Tibial nerve (tissue), 4 donors: ENCODE data around the gene ZFP90. TPM values are rescaled to one million over a fixed set of nuclear protein-coding genes. Genes with fewer than 3 reads are reported as not detected.

Experiments used
- DNase-seq, 2 donors: peaks; one replicate each; pipeline ENCODE4 v3.0.0-alpha.2; 2019; ENCODE audit warnings: low spot score in 2 of 2
- H3K27ac ChIP-seq, 4 donors: fragments of 200-600 bp; sonication (generic) in 3 of 4; one replicate each; pipeline ENCODE4 v1.5.1; 2017 to 2019; ENCODE audit warnings: mild to moderate bottlenecking in 1 of 4
- H3K27me3 ChIP-seq, 2 donors: fragments of 200-600 bp; sonication (generic) in 1 of 2; one replicate each; pipeline versions ENCODE4 v1.5.1 to v1.6.0; 2017 to 2019
- H3K36me3 ChIP-seq, 3 donors: fragments of 200-600 bp; sonication (generic); one replicate each; pipeline ENCODE4 v1.5.1; 2018 to 2019
- H3K4me1 ChIP-seq, 4 donors: fragments of 200-600 bp; sonication (generic) in 3 of 4; one replicate each; pipeline ENCODE4 v1.5.1; 2017 to 2019
- H3K4me3 ChIP-seq, 4 donors: fragments of 200-600 bp; sonication (generic) in 3 of 4; one replicate each; pipeline ENCODE4 v1.5.1; 2017 to 2019; ENCODE audit warnings: mild to moderate bottlenecking in 1 of 4, moderate library complexity in 1 of 4
- H3K9me3 ChIP-seq, 4 donors: fragments of 200-600 bp; sonication (generic) in 3 of 4; one replicate each; pipeline ENCODE4 v1.5.1; 2017 to 2019
- CTCF ChIP-seq, 5 experiments: fragments of 200-600 bp in 3 of 5; fragments of 450-650 bp in 2 of 5; sonication (generic) in 3 of 5; IDR thresholded peaks; one replicate each; pipeline ENCODE4 v1.5.1; 2016 to 2019; ENCODE audit warnings: antibody characterized with exemption in 5 of 5, mild to moderate bottlenecking in 3 of 5, moderate library complexity in 2 of 5
- EP300 ChIP-seq, 2 donors: sonication (generic); formaldehyde crosslinking; IDR thresholded peaks; one replicate each; pipeline ENCODE4 v1.6.1; 2017; ENCODE audit warnings: antibody characterized with exemption in 2 of 2, mild to moderate bottlenecking in 1 of 2
- POLR2A ChIP-seq, 2 donors: fragments of 450-650 bp; IDR thresholded peaks; one replicate each; pipeline ENCODE4 v1.6.1; 2017; ENCODE audit warnings: antibody characterized with exemption in 2 of 2, mild to moderate bottlenecking in 2 of 2, moderate library complexity in 2 of 2
- WGBS, 2 donors: methylation state at CpG; one replicate each; pipeline ENCODE4 v1.1.5; 2018; 5-methylcytosine and 5-hydroxymethylcytosine counted together
- total RNA-seq, 4 donors: library from RNA; depleted of rRNA; stranded (reverse); fragments of >200 nt; gene quantifications; one replicate each; pipeline ENCODE4 v1.1.0, GENCODE V29; 2016

ZFP90 gene
- total RNA-seq, 4 donors from 2014 or later = 32.1 to 66.9 (median 48.2) TPM

GRCh38 chr16:68599586-68599985, 60.5 kb downstream of the ZFP90 start:
- no peak for TF ChIP-seq CTCF (IDR thresholded peaks at IDR 0.05)
- no peak for TF ChIP-seq POLR2A (IDR thresholded peaks at IDR 0.05)
- TF ChIP-seq EP300 (IDR thresholded peaks at IDR 0.05) = no peak
- Histone ChIP-seq H3K36me3 (peaks cover 0 to 22% (median 0%) of the 10 kb centered on the region in 3 donors), H3K9me3 (peaks cover 0 to 17% (median 0%) of the 10 kb centered on the region in 4 donors), H3K27me3 (no peaks in the 10 kb centered on the region), H3K4me3 (no peak overlapping the region), H3K27ac (no peak overlapping the region), H3K4me1 (no peaks in the 10 kb centered on the region)
- no peak for DNase-seq
- WGBS, 2 donors = 88 to 92% methylated on average over 1 of the region's 1 CpG

GRCh38 chr16:68605746-68606145, 66.7 kb downstream of the ZFP90 start:
- DNase-seq = no peak
- TF ChIP-seq CTCF (IDR thresholded peaks at IDR 0.05) = no peak
- TF ChIP-seq POLR2A (IDR thresholded peaks at IDR 0.05) = no peak
- no peak for TF ChIP-seq EP300 (IDR thresholded peaks at IDR 0.05)
- 69 to 90% methylated on average over 5 of the region's 5 CpGs for WGBS, 2 donors

GRCh38 chr16:68607443-68607842, 68.4 kb downstream of the ZFP90 start:
- Histone ChIP-seq H3K27ac (no peak overlapping the region), H3K9me3 (peaks cover 0 to 24% (median 0%) of the 10 kb centered on the region in 4 donors), H3K36me3 (peaks cover 0 to 13% (median 0%) of the 10 kb centered on the region in 3 donors), H3K4me3 (no peak overlapping the region), H3K4me1 (no peaks in the 10 kb centered on the region), H3K27me3 (no peaks in the 10 kb centered on the region)
- DNase-seq = no peak
- no peak for TF ChIP-seq EP300 (IDR thresholded peaks at IDR 0.05)
- TF ChIP-seq CTCF (IDR thresholded peaks at IDR 0.05) = no peak
- TF ChIP-seq POLR2A (IDR thresholded peaks at IDR 0.05) = no peak
- 89 to 98% methylated on average over 7 of the region's 7 CpGs for WGBS, 2 donors

More at GRCh38 chr16:68605746-68606145, 66.7 kb downstream of the ZFP90 start:
- H3K36me3 ChIP-seq = peaks cover 0 to 11% (median 0%) of the 10 kb centered on the region in 3 donors
- no peak overlapping the region for H3K4me3 ChIP-seq
- H3K4me1 ChIP-seq = no peaks in the 10 kb centered on the region
- peaks cover 0 to 22% (median 0%) of the 10 kb centered on the region in 4 donors for H3K9me3 ChIP-seq
- no peak overlapping the region for H3K27ac ChIP-seq
- no peaks in the 10 kb centered on the region for H3K27me3 ChIP-seq

- H3K27ac ChIP-seq = no peak overlapping the region
- H3K36me3 ChIP-seq = peaks cover 0 to 19% (median 0%) of the 10 kb centered on the region in 3 donors
- no peaks in the 10 kb centered on the region for H3K4me1 ChIP-seq
- DNase-seq = no peak
- TF ChIP-seq POLR2A (IDR thresholded peaks at IDR 0.05) = no peak
- TF ChIP-seq CTCF (IDR thresholded peaks at IDR 0.05) = no peak
- TF ChIP-seq EP300 (IDR thresholded peaks at IDR 0.05) = no peak
- WGBS, 2 donors = 91 to 92% methylated on average over 2 of the region's 2 CpGs
- peaks cover 0 to 29% (median 0%) of the 10 kb centered on the region in 4 donors for H3K9me3 ChIP-seq
- no peak overlapping the region for H3K4me3 ChIP-seq
- H3K27me3 ChIP-seq = no peaks in the 10 kb centered on the region
These were observed 69.2 kb downstream of the ZFP90 start for GRCh38 chr16:68608330-68608729.

GRCh38 chr16:68612996-68613395, 73.9 kb downstream of the ZFP90 start:
- Histone ChIP-seq H3K27ac (no peak overlapping the region), H3K9me3 (peaks cover 0 to 48% (median 2%) of the 10 kb centered on the region in 4 donors), H3K4me3 (no peak overlapping the region), H3K27me3 (no peaks in the 10 kb centered on the region), H3K4me1 (no peaks in the 10 kb centered on the region), H3K36me3 (peaks cover 0 to 8% (median 0%) of the 10 kb centered on the region in 3 donors)
- 86 to 87% methylated on average over 3 of the region's 3 CpGs for WGBS, 2 donors
- no peak for TF ChIP-seq POLR2A (IDR thresholded peaks at IDR 0.05)
- no peak for TF ChIP-seq EP300 (IDR thresholded peaks at IDR 0.05)
- TF ChIP-seq CTCF (IDR thresholded peaks at IDR 0.05) = no peak
- no peak for DNase-seq
